SIG-M5 treated with dmso at 0.1 percent for 504 hours (cell line): Measurements from ENCODE around the gene CCSER1.

Experiments
- DNase-seq: peaks from one replicate; lab custom pipeline; 2025; ENCODE audit not compliant: unreplicated experiment; lab: John Stamatoyannopoulos, UW

CCSER1 gene

DNA sequence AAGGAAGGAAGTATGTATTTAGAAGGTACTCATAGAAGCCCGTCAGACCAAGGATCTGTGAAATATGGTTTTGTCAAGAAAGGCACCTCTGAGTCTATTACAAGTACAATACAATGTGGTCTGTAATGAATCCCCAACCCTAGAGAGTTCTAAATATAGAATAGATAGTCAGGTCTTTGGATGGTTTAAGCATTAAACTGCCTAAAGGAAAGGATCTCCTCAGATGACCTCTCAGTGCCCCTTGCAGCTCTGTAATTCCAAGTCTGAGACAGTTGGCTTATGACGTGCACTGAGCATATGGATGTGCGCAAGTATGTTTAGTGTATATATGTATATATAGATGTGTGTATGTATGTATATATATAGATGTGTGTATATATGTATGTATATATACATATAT lies 62.0 kb downstream of the CCSER1 start:
- DNase-seq = no peak

DNA sequence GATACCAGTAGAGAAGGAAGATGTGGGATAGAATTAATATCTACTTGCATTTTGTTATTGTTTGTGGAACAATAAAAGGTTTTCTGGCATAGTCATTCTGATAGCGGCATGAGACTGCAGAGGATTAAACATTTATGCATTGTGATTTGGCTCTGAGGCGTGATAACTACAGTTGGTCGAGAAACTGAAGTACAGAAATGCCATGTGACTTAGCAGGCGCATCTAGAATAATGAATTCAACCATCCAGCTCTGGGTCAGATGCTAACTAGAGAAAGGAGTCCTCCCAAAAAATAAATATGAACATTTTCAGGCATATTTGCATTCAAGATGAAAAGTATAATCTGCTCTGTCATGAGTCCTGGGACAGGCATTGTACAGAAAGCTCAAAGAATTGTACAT lies 62.8 kb downstream of the CCSER1 start:
- no peak for DNase-seq

DNA sequence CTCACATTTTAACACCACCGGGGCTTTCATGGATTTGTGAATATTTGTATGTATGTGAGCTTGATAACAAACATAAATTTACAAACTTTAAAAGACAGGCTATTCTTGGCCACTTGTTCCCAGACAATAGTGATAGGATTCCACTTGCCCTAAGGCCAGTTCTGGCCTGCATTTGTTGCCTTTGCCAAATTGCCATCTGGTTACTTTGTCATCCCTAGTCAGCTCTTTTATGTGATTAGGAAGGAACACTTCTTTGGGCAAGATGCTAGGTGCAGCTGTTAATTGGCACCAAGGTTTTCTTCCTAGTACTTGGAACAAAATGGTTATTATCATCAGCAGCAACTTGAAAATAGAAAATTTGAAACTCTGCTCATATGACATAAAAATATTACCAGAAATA lies 63.3 kb downstream of the CCSER1 start:
- no peak for DNase-seq

DNA sequence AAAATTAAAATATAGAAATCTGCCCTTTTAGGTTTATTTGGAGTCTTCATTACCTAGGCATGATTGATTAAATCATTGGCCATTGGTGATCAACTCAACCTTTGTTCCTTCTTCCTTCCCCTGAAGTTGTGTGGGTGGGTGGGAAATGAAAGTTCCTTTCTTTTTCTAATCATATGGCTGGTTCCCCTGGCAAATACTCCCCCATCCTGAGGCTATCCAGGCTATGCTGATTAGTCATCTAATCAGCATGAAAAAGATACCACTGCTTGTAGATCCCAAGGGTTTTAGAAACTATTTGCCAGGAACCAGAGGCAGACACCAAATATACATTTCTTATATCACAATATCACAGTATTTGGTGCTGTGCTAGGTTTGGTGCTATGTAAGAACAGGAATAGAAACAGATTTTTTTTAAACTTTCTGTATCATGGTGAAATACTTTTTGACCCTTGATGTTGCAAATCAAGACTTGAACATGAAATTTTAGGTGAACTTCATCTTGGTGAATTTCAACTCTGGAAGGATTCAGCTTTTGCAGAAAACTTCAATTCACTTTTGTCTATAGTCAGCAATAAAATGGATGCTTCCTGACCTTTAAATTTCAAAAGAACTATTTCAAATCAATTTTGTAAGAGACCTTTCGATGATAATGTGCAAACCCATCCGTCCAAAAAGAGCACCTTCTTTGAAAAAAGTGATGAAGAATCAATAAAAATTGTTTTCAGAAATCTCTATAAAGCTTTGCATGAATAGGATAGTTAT lies 71.1 kb downstream of the CCSER1 start:
- DNase-seq = no peak

DNA sequence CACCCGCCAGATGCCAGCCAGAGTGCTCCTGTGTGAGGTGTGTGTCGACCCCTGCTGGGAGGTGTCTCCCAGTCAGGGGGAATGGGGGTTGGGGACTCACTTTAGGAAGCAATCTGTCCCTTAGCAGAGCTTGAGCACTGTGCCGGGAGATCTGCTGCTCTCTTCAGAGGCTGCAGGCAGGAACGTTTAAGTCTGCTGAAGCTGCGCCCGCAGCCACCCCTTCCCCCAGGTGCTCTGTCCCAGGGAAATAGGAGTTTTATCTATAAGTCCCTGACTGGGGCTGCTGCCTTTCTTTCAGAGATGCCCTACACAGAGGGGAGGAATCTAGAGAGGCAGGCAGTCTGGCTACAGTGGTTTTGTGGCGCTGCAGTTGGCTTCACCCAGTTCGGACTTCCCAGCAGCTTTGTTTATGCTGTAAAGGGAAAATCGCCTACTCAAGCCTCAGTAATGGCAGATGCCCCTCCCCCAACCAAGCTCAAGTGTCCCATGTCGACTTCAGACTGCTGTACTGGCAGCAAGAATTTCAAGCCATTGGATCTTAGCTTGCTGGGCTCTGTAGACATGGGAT lies 80.8 kb downstream of the CCSER1 start:
- no peak for DNase-seq

DNA sequence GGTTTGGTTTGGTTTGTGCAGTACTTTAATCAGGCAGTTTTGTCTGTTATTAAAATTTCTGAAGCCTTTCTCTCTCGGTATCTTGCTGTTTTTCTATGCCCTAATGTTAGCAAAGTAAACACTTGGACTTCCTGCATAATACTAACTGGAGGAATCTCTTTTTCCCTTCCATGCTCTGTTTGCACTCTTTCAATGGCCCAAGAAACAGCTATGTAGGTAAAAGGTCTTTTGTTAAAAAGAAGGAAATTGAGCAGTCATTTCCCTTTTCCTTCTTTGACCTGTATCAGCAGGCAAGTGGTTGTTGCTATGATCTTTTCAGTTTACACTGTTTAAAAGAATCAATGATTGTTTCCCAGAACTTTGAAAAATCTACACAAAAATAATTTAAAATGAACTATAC lies 82.7 kb downstream of the CCSER1 start:
- no peak for DNase-seq

DNA sequence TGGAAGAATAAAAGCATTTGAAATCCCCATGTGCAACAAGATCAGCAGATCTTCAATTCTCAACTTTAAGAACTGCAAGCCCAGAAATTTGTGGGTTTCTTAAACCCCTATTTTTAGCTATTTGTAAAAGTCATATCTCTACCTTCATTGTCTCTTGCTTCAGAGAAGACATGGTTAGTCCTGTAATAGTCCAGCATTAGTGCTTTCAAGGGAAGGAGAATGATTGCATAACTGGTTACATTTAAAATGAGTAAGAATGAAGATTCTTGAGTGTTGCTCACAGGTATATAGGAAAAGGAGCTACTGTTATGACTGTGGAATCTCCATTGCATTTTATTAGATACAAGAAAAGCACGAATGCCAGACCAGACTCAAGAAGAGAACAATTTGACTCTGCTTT lies 84.0 kb downstream of the CCSER1 start:
- DNase-seq = no peak

DNA sequence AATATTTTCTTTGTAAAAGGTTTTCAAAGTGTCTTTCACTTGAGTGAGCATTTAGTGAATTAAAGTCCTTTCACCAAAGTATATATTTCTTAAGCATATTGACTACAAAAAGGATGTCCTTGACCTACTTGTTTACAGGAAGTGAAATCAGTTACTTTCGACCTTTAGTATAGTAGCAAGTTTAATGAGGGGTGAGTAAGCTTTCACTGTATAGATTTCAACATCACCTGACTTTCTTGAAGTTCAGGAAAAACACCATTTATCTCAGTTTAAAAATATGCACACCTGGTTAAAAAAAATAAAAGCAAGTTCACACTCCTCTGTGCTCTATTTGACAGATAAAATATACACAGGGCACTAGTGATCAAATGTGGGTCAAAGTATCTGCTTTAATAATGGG lies 88.1 kb downstream of the CCSER1 start:
- no peak for DNase-seq

DNA sequence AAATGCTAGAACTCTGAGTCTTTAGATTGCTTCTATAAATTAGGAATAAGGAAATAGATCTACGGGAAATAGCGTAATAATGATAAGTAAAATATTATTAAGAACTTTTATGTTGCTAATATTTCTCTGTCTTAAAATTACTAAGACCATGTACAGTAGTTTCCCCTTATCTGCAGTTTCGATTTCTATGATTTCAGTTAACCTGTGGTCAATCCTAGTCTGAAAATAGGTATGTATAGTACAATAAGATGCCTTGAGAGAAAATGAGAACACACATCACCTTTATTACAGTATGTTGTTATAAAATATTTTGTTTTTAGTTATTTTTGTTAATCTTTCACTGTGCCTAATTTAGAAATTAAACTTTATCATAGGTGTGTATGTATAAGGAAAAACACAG lies 92.6 kb downstream of the CCSER1 start:
- DNase-seq = no peak

DNA sequence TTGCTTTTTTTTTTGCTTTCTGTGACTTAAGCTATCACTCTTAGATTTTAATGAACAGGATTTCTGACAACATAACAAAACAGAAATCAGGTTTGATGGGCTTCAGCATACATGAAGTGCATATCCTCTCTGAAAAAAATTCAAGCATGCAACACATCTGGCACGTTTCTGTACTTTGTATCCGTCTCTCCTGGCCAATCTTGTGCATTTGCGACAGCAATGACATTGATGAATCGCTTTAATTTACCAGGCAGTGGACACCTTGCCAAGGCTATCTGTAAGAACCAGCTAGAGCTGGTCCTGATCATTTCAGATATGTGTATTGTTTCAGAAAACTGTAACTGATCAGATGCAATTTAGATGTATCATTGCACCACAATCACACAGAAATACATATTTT lies 93.3 kb downstream of the CCSER1 start:
- DNase-seq = no peak

DNA sequence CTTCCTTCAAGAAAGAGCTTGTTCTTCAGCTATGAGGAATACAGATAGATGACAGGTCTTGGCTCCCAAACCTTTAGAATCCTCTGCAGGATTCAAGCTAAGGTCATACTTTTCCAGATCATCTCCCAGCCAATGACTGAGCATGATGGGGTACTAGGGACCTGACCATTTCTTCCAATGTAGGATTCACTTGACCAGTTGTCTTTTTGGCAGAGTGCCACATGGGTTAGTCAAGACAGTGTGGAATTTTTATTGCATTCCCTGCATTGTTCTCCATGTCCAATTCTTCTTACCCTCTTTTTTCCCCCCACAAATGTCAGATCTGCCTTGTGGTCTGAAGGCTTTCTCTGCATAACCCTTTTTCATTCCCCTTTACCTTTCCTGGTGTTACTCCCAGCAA lies 99.5 kb downstream of the CCSER1 start:
- no peak for DNase-seq

DNA sequence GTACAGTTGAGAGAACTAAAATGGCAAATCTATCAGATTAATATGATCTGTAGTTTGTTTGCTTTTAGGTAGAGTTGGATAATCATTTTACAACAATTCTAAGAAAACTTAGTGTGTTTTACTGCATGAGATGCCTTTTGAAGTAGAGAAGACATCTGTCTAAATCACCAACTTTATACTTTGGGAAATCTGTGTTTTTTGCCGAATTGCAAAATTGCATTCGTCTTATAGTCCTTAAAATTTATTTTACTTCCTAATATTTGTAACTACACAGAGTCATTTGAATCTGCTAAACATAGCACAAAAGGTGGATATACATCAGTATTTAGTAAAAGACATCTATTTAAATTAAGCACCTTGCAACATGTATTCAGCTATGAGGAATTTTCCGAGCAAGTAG lies 100.0 kb downstream of the CCSER1 start:
- no peak for DNase-seq

DNA sequence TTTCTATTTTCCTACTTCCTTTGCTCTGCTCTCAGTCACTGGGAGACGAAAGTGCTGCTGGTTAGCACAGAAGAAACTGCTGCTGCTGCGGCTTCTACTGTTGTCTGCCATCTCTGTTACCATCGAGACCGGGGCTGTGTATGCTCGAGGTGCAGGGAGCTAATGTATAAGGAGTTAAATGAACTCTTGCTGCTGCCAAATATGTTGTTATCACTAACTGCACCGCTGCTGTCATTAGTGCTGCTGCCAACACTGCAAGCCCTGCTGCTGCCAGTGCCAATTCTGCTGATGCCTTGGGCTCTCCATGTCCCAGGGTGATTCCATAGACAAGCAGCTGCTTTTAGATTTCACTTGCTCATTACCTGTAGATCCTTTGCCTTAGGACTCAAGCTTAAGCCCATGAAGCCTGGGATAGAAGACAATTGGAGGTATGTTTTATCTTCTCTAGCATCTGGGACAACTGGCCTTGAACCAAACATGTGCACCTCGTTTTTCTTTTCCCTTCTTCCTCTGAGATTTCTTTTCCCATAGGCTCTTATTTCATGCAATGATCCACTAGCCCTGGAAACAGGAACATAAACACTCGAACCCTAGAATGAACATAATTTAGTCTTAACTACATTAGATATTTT lies 107.8 kb downstream of the CCSER1 start:
- no peak for DNase-seq

DNA sequence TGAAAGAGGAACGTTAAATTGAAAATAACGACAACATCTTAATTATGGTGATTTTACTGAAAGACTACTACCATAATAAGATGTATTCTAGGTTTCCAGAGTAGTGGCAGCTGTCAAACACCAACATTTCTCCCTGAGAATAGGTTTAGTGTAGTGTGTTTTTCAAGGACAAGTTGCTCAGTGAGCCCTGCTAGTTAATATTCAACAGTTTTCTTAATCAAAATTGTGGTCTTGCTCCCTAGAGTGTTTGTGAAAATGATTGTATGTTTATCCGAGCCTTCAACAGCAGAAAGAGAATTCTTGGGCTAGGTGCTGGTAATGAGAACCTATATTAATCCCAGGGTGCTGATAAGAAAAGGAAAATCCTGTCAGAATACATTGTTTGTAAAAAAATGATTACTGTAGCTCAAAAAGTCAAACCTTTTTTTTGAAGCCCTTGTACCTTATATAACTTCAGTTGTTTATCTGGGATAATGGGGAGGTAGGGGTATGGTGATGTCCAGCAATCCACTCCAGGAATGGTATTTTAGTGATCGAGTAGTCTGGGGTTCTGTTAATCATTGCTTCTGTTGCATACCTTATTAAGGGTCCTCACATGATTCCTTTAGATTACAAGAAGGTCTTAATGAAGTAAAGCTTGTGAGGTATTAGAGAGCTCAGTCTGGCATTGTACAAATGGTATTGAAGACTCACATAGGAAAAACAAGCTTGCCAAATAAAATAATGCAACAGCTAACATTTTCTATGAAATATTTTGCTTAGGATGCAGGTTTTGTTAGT lies 110.7 kb downstream of the CCSER1 start:
- DNase-seq = no peak

DNA sequence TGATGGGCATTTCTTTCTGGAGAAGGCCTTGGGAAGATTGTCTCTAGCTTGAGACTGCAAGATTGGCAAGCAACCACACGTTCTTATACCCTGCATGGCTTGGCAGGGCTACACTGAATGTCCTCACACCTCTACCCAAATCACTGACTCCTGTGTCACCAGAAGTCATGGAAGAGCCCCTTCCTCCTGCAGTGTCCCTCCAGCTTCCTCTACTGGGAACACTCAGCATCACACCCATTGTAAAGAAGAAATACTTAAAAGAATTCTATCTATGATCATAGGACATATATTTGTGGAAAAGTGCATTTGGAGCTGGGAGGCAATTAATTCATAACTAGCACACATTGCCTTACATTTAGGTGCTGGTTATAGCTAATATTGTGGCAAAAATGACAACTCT lies 113.1 kb downstream of the CCSER1 start:
- no peak for DNase-seq

DNA sequence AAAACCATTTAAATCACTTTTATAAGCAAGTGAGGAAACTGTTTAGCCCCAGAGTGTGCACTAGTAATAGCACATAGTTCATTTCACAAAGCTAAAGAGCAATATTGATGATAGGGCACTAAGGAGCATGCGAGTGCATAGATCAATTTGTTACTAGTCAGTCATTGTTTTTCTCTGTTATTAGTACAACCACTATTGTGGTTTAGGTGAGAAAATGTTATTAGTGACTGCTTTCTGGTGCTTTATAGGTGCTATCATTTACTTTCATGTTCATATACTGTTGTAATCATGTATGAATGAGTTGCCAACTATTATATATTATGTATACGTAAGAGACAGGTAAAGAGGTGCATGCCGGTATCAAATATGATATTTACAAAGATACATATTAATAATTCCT lies 113.8 kb downstream of the CCSER1 start:
- no peak for DNase-seq

DNA sequence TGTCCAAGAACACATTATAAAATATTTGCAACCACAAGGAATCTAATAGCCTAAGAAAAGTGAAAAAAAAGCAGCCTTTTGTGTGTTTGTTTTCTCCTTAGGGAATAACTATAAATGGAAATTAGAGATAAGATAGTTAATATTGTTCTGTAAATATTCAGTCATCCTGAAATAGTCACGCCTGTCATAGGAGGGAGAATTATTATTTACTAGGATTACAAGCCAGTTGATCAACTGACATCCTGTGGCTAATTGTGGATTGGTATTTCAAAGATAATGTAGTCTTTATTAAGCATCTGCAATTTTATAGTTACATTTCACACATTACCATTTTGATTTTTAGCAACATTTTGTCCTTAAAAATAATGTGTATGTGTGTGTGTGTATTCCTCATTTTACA lies 118.6 kb downstream of the CCSER1 start:
- DNase-seq = no peak

DNA sequence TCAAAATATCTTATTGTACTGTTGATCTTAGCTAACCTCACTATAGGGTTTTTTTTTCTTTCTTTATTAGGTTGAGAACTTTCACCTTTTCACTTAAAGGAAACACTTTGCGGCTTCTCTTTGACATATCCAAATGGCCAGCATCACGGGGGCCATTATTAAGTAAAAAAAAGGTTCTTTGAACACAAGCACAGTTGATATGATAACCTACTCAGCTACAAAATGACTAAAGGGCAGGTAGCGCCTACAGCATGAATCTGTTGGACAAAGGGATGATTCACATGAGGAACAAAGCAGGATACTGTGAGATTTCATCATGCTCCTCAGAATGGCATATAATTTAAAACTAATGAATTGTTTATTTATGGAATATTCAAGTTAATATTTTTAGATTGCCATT lies 119.6 kb downstream of the CCSER1 start:
- DNase-seq = no peak

DNA sequence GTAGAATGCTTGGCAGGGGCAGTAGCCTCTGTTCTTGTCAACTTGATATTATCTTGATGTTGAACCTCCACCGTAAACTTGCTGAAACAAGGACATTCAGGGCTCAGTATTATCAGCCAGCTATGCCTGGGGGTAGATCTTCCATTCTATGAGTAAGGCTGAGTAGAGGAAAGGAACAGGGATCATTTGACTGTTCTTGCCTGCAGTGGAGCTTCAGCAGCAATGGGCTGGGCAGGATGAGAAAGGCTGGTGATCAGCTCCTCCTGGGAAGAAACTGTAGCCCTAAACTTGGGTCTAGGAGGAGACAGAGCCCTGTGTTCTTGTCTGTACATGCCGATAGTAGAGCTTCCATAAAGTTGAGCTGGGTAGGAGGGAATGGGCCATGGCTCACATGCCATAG lies 127.2 kb downstream of the CCSER1 start:
- no peak for DNase-seq

DNA sequence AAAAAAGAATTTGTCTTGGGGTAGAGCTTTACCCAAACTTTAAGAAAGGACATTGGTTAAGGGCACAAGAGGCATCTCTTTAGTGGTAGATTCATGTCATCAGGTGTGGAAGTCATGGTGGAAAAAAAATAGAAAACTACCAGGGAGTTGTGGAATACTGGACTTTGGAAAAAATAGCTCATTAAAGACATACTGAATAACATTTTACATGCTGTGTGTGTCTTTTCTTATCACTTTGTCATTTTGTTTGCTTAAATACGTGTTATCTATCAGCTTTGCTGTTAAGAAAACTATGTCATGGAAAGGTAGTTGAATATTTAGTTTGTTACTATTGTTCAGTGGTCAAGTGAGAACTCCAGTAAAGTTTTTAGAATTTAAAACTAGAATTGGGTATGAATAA lies 147.0 kb downstream of the CCSER1 start:
- no peak for DNase-seq

DNA sequence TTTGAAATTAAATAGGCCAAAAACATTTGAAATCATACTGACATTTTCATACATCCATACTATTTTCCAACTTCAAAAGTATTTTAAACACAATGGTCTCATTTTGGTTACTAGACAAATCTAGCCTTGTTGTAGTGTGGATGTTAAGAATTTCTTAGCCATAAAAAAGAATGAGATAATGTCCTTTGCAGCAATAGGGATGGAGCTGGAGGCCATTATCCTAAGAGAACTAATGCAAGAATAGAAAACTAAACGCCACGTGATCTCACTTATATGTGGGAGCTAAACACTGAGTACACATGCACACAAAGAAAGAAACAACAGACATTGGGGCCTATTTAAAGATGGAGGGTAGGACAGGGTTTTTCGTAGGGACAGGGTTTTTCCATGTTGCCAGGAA lies 153.8 kb downstream of the CCSER1 start:
- no peak for DNase-seq
